Adrenal gland (tissue), 5 donors: ENCODE data around the gene TMEM63C.

Experiments
- POLR2A ChIP-seq, 2 donors: fragments of 450-650 bp; IDR thresholded peaks; one replicate each; pipeline ENCODE4 v1.6.1; 2017; ENCODE audit warnings: antibody characterized with exemption in 2 of 2, mild to moderate bottlenecking in 2 of 2, moderate library complexity in 1 of 2
- TF ChIP-seq, protein P1 (sequence below), 6 experiments: fragments of 450-650 bp in 4 of 6; fragments of 200-600 bp in 2 of 6; sonication (generic) in 1 of 6; IDR thresholded peaks; 1 replicate in 5 of 6; 2 replicates in 1 of 6; pipeline versions ENCODE4 v1.5.1 to v1.8.0; 2016 to 2021; ENCODE audit warnings: antibody characterized with exemption in 6 of 6, mild to moderate bottlenecking in 2 of 6, moderate library complexity in 1 of 6
- donor health status: DM: no; HTN: no; CAD: no.

DNA sequence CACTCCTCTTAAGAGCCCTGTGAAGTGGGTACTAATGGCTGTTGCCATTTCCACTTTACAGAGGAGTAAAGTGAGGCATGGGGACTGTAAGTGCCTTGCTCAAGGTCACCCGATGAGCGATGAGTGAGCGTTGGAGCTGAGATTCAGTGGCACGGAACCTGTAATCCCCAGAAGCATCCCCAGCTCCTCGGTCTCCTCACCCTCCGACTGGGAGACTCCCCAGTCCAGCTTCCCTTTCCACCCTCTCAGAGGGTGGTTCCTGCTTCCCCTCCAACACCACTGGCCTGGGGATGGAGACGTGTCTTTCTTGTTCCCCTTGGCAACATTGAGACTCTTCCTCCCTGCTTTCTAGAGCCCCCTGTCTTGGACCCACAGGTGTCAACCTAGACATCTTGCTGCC is 32.6 kb downstream of the TMEM63C start:
- TF ChIP-seq, protein P1, sequence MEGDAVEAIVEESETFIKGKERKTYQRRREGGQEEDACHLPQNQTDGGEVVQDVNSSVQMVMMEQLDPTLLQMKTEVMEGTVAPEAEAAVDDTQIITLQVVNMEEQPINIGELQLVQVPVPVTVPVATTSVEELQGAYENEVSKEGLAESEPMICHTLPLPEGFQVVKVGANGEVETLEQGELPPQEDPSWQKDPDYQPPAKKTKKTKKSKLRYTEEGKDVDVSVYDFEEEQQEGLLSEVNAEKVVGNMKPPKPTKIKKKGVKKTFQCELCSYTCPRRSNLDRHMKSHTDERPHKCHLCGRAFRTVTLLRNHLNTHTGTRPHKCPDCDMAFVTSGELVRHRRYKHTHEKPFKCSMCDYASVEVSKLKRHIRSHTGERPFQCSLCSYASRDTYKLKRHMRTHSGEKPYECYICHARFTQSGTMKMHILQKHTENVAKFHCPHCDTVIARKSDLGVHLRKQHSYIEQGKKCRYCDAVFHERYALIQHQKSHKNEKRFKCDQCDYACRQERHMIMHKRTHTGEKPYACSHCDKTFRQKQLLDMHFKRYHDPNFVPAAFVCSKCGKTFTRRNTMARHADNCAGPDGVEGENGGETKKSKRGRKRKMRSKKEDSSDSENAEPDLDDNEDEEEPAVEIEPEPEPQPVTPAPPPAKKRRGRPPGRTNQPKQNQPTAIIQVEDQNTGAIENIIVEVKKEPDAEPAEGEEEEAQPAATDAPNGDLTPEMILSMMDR (IDR thresholded peaks at IDR 0.05), result no peak
- no peak for TF ChIP-seq POLR2A (IDR thresholded peaks at IDR 0.05)
